Keratinocyte (primary cell): ENCODE data around the gene SHANK1. TPM values are rescaled to one million over a fixed set of nuclear protein-coding genes. Genes with fewer than 3 reads are reported as not detected.

Source experiments
- DNase-seq: peaks from one replicate; pipeline ENCODE4 v3.0.0-alpha.2; 2011; ENCODE audit warnings: low read depth, missing footprints, low spot score
- FAIRE-seq: peaks from 2 replicates; lab custom pipeline; 2011; peaks lifted over from hg19 to GRCh38; lab: Jason Lieb, UNC
- H2AFZ ChIP-seq: 2 replicates; pipeline ENCODE4 v1.6.0; 2012; ENCODE audit warnings: low read length, control low read depth, inconsistent platforms; ENCODE audit not compliant: control insufficient read depth
- H3K27ac ChIP-seq: 2 replicates; pipeline ENCODE4 v1.5.1; 2011; ENCODE audit warnings: low read length; ENCODE audit not compliant: control insufficient read depth, insufficient read depth
- H3K27me3 ChIP-seq: 3 replicates; pipeline ENCODE4 v1.6.0; 2011; ENCODE audit warnings: low read length; ENCODE audit not compliant: control insufficient read depth, insufficient read depth; ENCODE audit errors: extremely low read depth
- H3K36me3 ChIP-seq, 2 experiments: 2 replicates in 1 of 2; 3 replicates in 1 of 2; pipeline ENCODE4 v1.5.1; 2011; ENCODE audit warnings: low read length in 2 of 2, mild to moderate bottlenecking in 1 of 2; ENCODE audit not compliant: control insufficient read depth in 2 of 2, insufficient read depth in 2 of 2; ENCODE audit errors: extremely low read depth in 1 of 2
- H3K4me1 ChIP-seq: 3 replicates; pipeline ENCODE4 v1.5.1; 2011; ENCODE audit warnings: low read length; ENCODE audit not compliant: control insufficient read depth, insufficient read depth; ENCODE audit errors: extremely low read depth
- H3K4me2 ChIP-seq: 3 replicates; pipeline ENCODE4 v1.6.0; 2011; ENCODE audit warnings: low read depth, low read length; ENCODE audit not compliant: control insufficient read depth, insufficient read depth; ENCODE audit errors: extremely low read depth
- H3K4me3 ChIP-seq, 3 experiments: fragments of 200-600 bp in 1 of 3; sonication (generic) in 1 of 3; 2 replicates in 2 of 3; 3 replicates in 1 of 3; pipeline ENCODE4 v1.5.1; 2011 to 2016; ENCODE audit warnings: low read length in 3 of 3, mild to moderate bottlenecking in 3 of 3, control low read depth in 2 of 3, inconsistent platforms in 1 of 3, low read depth in 1 of 3, mixed read lengths in 1 of 3, mixed run types in 1 of 3, moderate library complexity in 1 of 3; ENCODE audit not compliant: control insufficient read depth in 2 of 3, insufficient read depth in 2 of 3; ENCODE audit errors: extremely low read depth in 1 of 3
- H3K79me2 ChIP-seq: 2 replicates; pipeline ENCODE4 v1.6.0; 2012; ENCODE audit warnings: low read length; ENCODE audit not compliant: control insufficient read depth, insufficient read depth
- H3K9ac ChIP-seq: 3 replicates; pipeline ENCODE4 v1.6.0; 2011; ENCODE audit warnings: low read length; ENCODE audit not compliant: control insufficient read depth, insufficient read depth; ENCODE audit errors: extremely low read depth
- H3K9me1 ChIP-seq: 3 replicates; pipeline ENCODE4 v1.6.0; 2011; ENCODE audit warnings: low read length; ENCODE audit not compliant: control insufficient read depth, insufficient read depth; ENCODE audit errors: extremely low read depth
- H3K9me3 ChIP-seq: 2 replicates; pipeline ENCODE4 v1.5.1; 2012; ENCODE audit warnings: low read depth, low read length; ENCODE audit not compliant: control insufficient read depth
- H4K20me1 ChIP-seq: 3 replicates; pipeline ENCODE4 v1.6.0; 2011; ENCODE audit warnings: low read length; ENCODE audit not compliant: control insufficient read depth, insufficient read depth; ENCODE audit errors: extremely low read depth
- EZH2 ChIP-seq: IDR thresholded peaks from one replicate; pipeline ENCODE4 v1.6.1; 2012; ENCODE audit warnings: inconsistent platforms, mild to moderate bottlenecking, low read length, moderate library complexity
- dilution Hi-C: fragments of 300-500 bp; cut with MboI; formaldehyde crosslinking; loops from one replicate; pipeline ENCODE4 v1.7.0; 2020; ENCODE audit warnings: low sequenced_read_pairs; ENCODE audit not compliant: extremely low pct_ligation_motif_present
- polyA plus RNA-seq, 5 experiments: library from polyadenylated mRNA; depleted of rRNA in 3 of 5; stranded (reverse) in 3 of 5; stranded (forward) in 1 of 5; unstranded in 1 of 5; fragments of >200 nt; gene quantifications; 1 replicate in 1 of 5; 2 replicates in 3 of 5; 3 replicates in 1 of 5; pipeline versions ENCODE4 v1.2.1 to v1.2.3, GENCODE V29; 2011 to 2012; ENCODE audit warnings: missing spikeins in 2 of 5, low read depth in 1 of 5, low replicate concordance in 1 of 5
- TF ChIP-seq, protein P1 (sequence below), 3 experiments: IDR thresholded peaks in 1 of 3; conservative IDR thresholded peaks in 1 of 3; optimal IDR thresholded peaks in 1 of 3; 2 replicates in 2 of 3; 3 replicates in 1 of 3; pipeline versions ENCODE3 to v1.5.1; 2011; ENCODE audit warnings: low read length in 3 of 3, mild to moderate bottlenecking in 3 of 3, moderate library complexity in 2 of 3, control low read depth in 1 of 3, inconsistent platforms in 1 of 3; ENCODE audit not compliant: insufficient read depth in 2 of 3; ENCODE audit errors: extremely low read depth in 1 of 3

The SHANK1 gene
- polyA plus RNA-seq, 1 donor (not counting 4 experiments of a cell fraction or from before 2014, with no cell fraction given), result 0.51 TPM

DNA sequence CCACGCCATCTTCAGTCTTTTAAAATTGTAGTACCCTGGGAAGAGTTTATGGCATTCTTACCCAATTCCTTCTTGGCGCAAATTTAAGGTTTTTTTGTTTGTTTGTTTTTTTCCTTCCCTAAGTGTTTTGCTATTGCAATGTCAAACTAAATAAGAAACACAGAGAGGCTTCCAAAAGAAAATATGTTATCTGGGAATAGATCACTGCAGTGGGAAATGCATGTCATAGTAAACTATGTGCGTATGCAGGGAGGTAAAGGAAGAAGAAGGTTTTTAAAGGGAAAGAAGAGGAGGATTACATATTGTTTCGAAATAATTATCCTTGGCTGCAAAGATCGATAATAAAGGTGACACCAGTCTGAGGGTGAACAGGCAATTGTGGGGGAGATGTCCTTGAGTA is 16.7 kb upstream of the SHANK1 start:
- H3K27me3 ChIP-seq, result peaks cover 3% of the 10 kb centered on the region
- DNase-seq (no peak), FAIRE-seq (no peak)

DNA sequence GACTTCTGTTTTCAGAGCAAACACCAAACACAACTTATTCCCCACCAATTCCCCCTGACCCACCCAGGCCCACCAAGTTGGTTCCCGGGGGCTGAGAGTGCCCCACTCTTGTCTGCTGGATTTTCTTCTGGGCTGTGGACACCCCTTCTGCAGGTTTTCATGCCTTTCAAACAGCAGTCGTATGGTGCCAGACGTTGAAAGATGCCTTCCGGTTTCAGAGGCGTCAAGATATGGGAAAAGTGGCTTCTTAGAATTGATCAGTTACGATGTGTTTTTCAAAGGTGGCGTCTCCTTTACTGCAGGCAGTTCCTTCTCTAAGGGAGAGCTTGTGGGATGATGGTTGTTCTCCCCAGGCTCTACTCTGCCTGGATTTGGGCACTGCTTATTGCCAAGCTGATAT is 16.3 kb upstream of the SHANK1 start:
- no peaks in the 10 kb centered on the region for H3K79me2 ChIP-seq
- no peaks in the 10 kb centered on the region for H3K36me3 ChIP-seq
- H3K27me3 ChIP-seq, result peaks cover 3% of the 10 kb centered on the region

More for the DNA sequence above, 16.7 kb upstream of the SHANK1 start:
- H3K27ac ChIP-seq, result no peak overlapping the region
- H3K9ac ChIP-seq, result no peak overlapping the region
- no peaks in the 10 kb centered on the region for H3K79me2 ChIP-seq
- dilution Hi-C loops, result no loop called here
- no peaks in the 10 kb centered on the region for H3K9me3 ChIP-seq
- H4K20me1 ChIP-seq, result no peaks in the 10 kb centered on the region
- no peaks in the 10 kb centered on the region for H3K9me1 ChIP-seq
- no peaks in the 10 kb centered on the region for H3K4me1 ChIP-seq
- H2AFZ ChIP-seq, result no peak overlapping the region
- H3K4me3 ChIP-seq, result no peak overlapping the region
- no peak overlapping the region for H3K4me2 ChIP-seq
- no peaks in the 10 kb centered on the region for H3K36me3 ChIP-seq
- no peak for TF ChIP-seq EZH2
- TF ChIP-seq, protein P1, sequence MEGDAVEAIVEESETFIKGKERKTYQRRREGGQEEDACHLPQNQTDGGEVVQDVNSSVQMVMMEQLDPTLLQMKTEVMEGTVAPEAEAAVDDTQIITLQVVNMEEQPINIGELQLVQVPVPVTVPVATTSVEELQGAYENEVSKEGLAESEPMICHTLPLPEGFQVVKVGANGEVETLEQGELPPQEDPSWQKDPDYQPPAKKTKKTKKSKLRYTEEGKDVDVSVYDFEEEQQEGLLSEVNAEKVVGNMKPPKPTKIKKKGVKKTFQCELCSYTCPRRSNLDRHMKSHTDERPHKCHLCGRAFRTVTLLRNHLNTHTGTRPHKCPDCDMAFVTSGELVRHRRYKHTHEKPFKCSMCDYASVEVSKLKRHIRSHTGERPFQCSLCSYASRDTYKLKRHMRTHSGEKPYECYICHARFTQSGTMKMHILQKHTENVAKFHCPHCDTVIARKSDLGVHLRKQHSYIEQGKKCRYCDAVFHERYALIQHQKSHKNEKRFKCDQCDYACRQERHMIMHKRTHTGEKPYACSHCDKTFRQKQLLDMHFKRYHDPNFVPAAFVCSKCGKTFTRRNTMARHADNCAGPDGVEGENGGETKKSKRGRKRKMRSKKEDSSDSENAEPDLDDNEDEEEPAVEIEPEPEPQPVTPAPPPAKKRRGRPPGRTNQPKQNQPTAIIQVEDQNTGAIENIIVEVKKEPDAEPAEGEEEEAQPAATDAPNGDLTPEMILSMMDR (optimal IDR thresholded peaks at IDR 0.05 in 1 of 3, IDR thresholded peaks at IDR 0.05 in 1 of 3, conservative IDR thresholded peaks at IDR 0.05 in 1 of 3; ENCODE audit: extremely low read depth in 1 of 3, insufficient read depth in 2 of 3, low read length in 3 of 3), result no peak

More for the DNA sequence above, 16.3 kb upstream of the SHANK1 start:
- Histone ChIP-seq H3K9me3 (no peaks in the 10 kb centered on the region), H3K9ac (no peak overlapping the region), H3K27ac (no peak overlapping the region), H3K4me1 (no peaks in the 10 kb centered on the region), H2AFZ (no peak overlapping the region), H3K9me1 (no peaks in the 10 kb centered on the region), H3K4me2 (no peak overlapping the region), H4K20me1 (no peaks in the 10 kb centered on the region), H3K4me3 (no peak overlapping the region)
- no peak for TF ChIP-seq EZH2
- TF ChIP-seq, protein P1 (optimal IDR thresholded peaks at IDR 0.05 in 1 of 3, IDR thresholded peaks at IDR 0.05 in 1 of 3, conservative IDR thresholded peaks at IDR 0.05 in 1 of 3; ENCODE audit: extremely low read depth in 1 of 3, insufficient read depth in 2 of 3, low read length in 3 of 3), result no peak
- dilution Hi-C loops, result no loop called here
- DNase-seq (no peak), FAIRE-seq (no peak)
